ENCODE data around the gene MYRF. TPM values are rescaled to one million over a fixed set of nuclear protein-coding genes. Genes with fewer than 3 reads are reported as not detected.

The MYRF gene
- total RNA-seq, 4 donors from 2014 or later, result 0.11 to 0.83 (median 0.27) TPM; not detected in 1

DNA sequence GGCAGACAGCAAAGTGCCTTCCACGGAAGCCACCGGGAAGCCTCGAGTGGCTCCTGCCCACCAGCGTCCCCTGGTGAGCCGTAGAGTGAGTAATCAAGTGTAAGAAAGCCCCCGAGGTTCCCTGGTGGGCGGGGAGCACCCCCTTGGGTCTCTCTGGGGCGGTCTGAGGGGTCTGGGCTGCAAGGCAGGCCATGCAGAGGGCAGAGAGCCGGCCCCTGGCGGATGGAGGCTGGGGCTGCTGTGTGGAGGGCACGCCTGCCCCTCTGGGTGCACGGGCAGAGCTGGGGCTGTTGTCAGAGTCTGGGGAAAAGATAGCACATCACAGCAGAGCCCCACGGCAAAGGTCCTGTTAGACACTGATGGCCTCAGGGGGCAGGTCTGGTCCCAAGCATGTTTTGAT lies 25.7 kb upstream of the MYRF start:
- no peaks in the 10 kb centered on the region for H3K36me3 ChIP-seq
- H3K27ac ChIP-seq, result no peak overlapping the region
- intact Hi-C loops (cut with DNase I), result no loop called here
- DNase-seq, result no peak
- no peak overlapping the region for H3K4me3 ChIP-seq (replicated peaks in 1 of 3)
- TF ChIP-seq POLR2A (IDR thresholded peaks at IDR 0.05) (no peak), CTCF (IDR thresholded peaks at IDR 0.05) (no peak)
- peaks cover 0 to 3% of the 10 kb centered on the region in 2 donors for H3K4me1 ChIP-seq
- no peaks in the 10 kb centered on the region for H3K27me3 ChIP-seq
- H3K9me3 ChIP-seq, result no peaks in the 10 kb centered on the region
- 84 to 92% methylated on average over 9 to 10 of the region's 13 CpGs for WGBS, 2 donors

DNA sequence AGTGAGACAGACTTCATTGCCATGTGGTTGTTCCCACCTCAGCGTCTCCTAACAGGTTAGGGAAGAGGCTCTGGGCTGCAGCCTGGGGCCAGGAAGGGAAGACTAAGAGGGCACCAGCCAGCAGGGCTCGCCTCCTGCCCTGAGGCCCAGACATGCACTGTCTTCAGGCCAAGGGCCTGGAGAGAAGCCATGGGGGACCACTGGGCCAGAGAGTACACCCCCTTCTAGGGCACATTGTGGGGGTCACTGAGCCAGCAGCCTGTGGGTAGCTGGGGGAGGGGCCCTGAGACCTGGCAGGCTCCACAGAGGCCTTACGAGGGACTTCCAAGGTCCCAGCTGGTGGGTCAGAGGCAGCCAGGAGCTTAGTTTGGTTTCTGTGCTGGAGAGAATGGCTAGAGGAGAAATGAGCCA lies 25.0 kb upstream of the MYRF start:
- 90 to 93% methylated on average over 3 of the region's 3 CpGs for WGBS, 2 donors
- H3K27me3 ChIP-seq, result no peaks in the 10 kb centered on the region
- intact Hi-C loops (cut with DNase I), result no loop called here

DNA sequence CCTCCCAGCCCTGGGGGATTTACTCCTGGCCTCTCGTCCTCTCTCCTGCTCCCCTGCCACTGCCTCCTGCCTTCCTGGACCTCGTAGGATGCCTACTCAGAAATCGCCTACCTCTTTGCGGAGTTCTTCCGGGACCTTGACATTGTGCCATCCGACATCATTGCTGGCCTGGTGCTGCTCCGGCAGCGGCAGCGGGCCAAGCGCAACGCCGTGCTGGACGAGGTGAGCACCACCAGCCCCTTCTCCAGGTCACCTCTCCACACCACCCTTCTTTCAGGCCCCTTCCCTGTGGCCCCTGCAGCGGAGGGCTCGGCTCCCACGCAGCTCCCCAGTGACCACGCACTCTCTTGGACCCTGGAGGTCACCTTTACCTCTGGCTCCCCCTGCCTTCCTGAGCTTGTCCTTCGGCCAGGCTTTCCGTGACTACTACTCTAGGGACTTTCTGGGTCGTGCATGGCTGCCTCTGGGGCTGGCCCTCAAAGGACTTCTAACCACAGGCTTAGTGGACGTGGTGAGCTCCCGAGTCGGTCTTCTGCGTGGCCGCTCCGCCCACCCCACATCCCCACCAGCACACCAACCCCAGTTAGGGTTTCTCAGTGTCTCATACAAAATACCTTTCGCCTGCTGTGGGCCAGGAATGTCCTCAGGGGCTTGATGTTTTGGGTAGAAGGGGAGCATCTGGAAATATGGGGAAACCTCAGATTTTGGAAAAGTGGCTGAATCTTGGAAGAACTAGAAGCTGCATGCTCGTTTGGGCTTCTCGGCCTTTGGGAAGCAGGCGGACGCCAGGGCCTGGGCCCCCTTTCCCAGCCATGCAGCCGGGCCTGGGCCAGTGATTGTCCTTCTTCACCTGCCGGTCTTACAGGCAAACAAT lies 24.1 kb upstream of the MYRF start:
- Histone ChIP-seq H3K36me3 (no peaks in the 10 kb centered on the region), H3K9me3 (no peaks in the 10 kb centered on the region)

More for the DNA sequence above, 25.0 kb upstream of the MYRF start:
- no peak for TF ChIP-seq POLR2A (IDR thresholded peaks at IDR 0.05)
- no peak for TF ChIP-seq CTCF (IDR thresholded peaks at IDR 0.05)
- Histone ChIP-seq H3K4me3 (replicated peaks in 1 of 3) (no peak overlapping the region), H3K36me3 (no peaks in the 10 kb centered on the region), H3K27ac (no peak overlapping the region), H3K9me3 (no peaks in the 10 kb centered on the region), H3K4me1 (peaks cover 0 to 3% of the 10 kb centered on the region in 2 donors)
- no peak for DNase-seq

DNA sequence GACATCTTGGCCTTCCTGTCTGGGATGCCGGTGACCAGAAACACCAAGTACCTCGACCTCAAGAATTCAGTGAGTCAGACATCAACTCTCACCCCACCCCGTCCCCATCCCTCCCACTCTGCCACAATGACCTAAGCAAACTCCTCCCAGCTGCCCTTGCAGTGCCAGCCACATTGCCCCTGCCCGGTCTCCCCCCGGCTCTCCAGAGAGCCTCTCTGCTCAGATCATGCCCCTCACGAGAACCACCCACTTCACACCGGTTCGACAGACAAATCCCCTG lies 23.6 kb upstream of the MYRF start:
- Histone ChIP-seq H3K4me3 (replicated peaks in 1 of 3) (no peak overlapping the region), H3K27ac (no peak overlapping the region), H3K36me3 (no peaks in the 10 kb centered on the region), H3K27me3 (no peaks in the 10 kb centered on the region), H3K4me1 (peaks cover 0 to 6% of the 10 kb centered on the region in 2 donors), H3K9me3 (no peaks in the 10 kb centered on the region)
- DNase-seq, result no peak
- intact Hi-C loops (cut with DNase I), result no loop called here
- WGBS, 2 donors, result 62 to 69% methylated on average over 8 of the region's 8 CpGs
- TF ChIP-seq POLR2A (IDR thresholded peaks at IDR 0.05), result no peak
- TF ChIP-seq CTCF (IDR thresholded peaks at IDR 0.05), result no peak

More for the DNA sequence above, 24.1 kb upstream of the MYRF start:
- intact Hi-C loops (cut with DNase I), result no loop called here
- DNase-seq, result peak in 1 of 2 donors; percentile 20
- 89 to 90% methylated on average over 33 of the region's 33 CpGs for WGBS, 2 donors
- H3K4me3 ChIP-seq (replicated peaks in 1 of 3), result no peak overlapping the region
- H3K4me1 ChIP-seq, result peaks cover 0 to 6% of the 10 kb centered on the region in 2 donors
- no peaks in the 10 kb centered on the region for H3K27me3 ChIP-seq
- no peak overlapping the region for H3K27ac ChIP-seq
- TF ChIP-seq POLR2A (IDR thresholded peaks at IDR 0.05) (no peak), CTCF (IDR thresholded peaks at IDR 0.05) (no peak)

DNA sequence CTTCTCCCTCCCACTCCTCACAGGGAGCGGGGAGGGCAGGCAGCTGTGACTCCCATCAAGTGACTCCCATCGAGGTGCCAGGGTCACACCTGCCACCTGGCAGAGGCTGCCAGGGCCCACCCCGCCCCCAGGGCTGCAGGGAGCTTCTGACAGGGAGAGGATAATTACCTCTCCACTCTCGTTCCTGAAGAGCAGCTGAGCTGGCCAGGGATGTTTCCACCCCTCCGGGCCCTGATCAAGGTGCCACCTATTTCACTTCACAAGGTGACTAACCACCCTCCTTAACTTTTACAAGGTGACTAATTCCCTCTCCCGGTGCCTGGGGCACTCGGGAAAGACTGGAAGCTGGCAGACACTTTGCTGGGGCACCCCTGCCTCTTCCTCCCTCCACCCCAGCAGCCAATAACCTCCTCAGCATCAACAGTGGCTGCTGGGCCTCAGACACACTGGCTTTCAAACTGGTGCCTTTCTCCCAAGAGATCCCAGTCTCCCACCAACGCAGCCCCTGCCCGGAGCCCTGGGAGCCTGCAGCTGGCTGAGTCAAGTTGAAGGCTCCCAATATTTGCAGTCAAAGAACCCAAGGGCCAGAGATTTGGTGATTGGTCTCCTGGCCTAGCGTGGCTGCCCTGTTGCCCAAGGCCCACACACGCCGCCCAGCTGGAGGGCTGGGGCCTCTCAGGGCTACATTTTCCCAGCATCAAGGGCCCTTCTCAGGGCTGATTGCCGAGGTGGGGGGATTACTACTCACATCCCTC lies 22.0 kb upstream of the MYRF start:
- no peaks in the 10 kb centered on the region for H3K9me3 ChIP-seq
- H3K36me3 ChIP-seq, result no peaks in the 10 kb centered on the region
- intact Hi-C loops (cut with DNase I), result no loop called here

More for the DNA sequence above, 22.0 kb upstream of the MYRF start:
- WGBS, 2 donors, result 82 to 83% methylated on average over 13 of the region's 13 CpGs
- Histone ChIP-seq H3K4me1 (peaks cover 0 to 6% of the 10 kb centered on the region in 2 donors), H3K4me3 (replicated peaks in 1 of 3) (no peak overlapping the region), H3K27me3 (no peaks in the 10 kb centered on the region), H3K27ac (no peak overlapping the region)
- DNase-seq, result peak in 1 of 2 donors; percentile 38
- TF ChIP-seq POLR2A (IDR thresholded peaks at IDR 0.05), result no peak
- no peak for TF ChIP-seq CTCF (IDR thresholded peaks at IDR 0.05)

All from thyroid gland (tissue), 4 donors.